HG03135 (cell line): ENCODE measurements around the gene FRMPD1.
"Not testable (repeated sequence)": the region's sequence is repeated elsewhere in the genome, so short reads cannot be mapped to it uniquely, and the experiment has no call there.

Experiments used
- ATAC-seq: cut with Tn5 transposase; IDR thresholded peaks from one replicate; pipeline ENCODE4 v1.9.1; 2021; ENCODE audit warnings: mild to moderate bottlenecking, moderate library complexity; ENCODE audit not compliant: unreplicated experiment

The FRMPD1 gene

DNA sequence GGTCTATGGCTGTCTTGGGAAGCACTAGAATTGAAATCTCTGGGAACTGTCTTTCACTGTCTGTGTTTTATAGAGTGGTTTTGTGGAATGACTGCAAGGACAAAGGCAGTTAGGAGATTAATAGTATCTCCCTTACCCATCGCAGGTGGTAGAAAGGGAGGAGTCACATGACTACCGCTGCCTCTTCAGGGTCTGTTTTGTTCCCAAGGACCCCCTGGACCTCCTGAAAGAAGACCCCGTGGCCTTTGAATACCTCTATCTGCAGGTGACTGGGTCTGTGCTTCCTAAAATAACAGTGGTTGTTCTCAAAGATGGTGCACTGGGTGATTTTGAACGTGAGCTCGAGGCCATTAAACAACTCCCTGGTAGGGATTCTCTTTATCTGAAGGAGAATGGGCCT, 80.1 kb downstream of the FRMPD1 start:
- ATAC-seq: no peak

DNA sequence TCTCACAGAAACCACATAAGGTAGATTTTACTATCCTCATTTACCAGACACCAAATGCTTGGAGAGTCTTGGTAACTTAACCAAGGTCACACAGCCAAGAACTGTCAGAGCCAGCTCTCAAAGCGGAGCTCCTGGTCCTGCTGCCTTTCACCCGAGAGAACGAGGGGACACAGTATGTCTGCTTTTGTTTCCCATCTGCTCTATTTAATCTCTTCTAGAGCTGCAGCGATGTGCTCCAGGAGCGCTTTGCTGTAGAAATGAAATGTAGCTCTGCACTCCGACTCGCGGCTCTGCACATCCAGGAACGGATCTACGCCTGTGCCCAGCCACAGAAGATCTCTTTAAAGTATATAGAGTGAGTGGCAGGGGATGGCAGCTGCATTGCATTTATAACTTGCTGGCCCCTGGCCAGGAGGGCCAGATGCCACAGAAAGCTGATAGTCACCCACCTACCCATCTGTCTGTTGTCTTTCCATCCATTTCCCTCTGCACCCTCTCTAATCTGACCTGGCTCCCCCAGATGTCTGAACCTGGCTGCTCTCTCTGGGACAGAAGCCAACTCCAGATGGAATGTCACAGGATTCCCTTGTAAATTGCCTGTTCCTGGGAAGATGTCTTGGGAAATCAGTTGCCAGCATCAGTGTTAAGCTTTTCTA, 81.5 kb downstream of the FRMPD1 start:
- no peak for ATAC-seq

DNA sequence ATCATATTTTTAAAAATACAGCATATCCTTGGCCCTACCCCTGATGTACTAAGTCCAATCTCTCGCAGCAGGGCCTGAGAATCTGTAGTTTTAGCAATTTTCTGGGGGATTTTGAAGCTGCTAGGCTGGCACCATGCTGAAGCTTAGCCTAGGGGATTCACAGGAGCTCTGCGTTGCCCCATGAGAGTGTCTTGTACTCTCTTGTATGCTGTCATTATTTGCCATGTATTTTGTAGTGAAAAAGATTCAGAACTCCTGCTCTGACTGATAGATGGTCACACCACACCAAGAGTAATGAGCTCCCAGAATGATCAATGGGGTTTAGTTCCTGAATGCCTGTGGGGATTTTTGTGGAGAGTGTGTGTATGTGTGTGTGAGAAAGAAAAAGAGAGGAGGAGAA, 82.2 kb downstream of the FRMPD1 start:
- no peak for ATAC-seq

DNA sequence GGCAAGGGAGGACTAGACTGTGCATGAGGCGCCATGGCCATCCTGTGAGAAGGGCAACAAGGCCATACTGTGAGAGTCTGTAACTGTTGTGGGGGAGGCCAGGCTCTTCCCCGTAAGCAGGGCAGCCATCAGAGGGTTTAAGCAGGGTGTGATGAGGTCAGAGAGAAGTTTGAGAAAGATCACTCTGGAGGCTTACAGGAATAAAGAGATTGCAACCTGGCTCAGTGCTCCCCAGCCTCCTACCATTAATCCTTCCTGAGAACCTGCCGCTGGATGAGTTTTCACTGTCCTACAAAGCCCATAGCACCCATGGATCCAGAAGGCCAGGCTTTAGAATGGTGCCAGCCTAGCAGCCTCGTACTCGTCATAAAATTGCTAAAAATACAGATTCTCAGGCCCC, 88.5 kb downstream of the FRMPD1 start:
- no peak for ATAC-seq

DNA sequence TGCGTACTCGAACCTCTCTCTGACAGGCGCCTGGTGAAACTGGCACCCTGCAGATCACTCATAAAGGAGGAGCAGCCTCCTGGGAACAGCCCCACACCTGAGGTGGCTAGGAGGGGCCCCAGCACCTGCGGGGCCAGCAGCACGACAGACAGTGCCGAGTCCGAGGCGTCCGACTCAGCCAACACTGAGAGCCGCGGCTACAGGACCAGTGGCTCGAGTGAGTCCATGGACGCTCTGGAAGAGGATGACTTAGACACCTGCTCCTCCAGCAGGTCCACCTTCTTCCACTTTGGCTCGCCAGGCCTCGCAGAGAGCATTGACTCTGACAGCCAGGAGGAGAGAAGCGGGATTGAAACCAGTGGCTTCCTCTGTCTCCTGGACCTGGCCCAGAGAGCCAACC, 89.4 kb downstream of the FRMPD1 start:
- no peak for ATAC-seq

DNA sequence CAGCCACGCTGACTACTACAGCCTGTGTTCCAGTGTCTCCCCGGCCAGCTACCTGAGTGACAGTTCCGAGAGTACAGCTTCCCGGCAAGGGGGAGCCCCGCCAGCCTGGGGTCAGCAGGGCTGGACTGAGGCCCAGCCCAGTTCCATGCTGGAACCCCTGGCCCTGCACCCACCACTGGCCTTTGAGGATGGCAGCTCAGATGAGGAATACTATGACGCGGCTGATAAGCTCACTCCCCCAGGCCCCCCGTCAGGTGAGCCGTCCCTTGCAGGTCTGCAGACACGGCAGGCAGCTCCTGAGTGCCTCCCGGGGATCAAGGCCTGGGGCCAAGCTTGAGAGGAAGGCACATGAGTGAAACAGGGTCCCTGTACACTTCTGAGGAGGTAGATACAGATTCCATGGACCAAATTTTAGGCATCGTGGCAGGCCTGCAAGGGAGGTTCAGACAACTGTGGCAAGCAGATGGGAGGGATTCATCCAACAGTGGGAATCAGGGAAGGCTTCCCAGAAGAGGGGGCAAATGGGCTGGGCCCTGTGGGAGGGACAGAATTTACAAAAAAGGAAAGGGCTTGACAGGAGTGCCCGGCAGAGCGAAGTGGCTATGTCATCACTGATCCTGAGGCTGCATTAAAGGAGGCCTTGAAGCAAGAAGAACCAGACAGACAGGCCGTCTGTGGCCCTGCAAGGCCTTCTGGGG, 90.0 kb downstream of the FRMPD1 start:
- no peak for ATAC-seq

DNA sequence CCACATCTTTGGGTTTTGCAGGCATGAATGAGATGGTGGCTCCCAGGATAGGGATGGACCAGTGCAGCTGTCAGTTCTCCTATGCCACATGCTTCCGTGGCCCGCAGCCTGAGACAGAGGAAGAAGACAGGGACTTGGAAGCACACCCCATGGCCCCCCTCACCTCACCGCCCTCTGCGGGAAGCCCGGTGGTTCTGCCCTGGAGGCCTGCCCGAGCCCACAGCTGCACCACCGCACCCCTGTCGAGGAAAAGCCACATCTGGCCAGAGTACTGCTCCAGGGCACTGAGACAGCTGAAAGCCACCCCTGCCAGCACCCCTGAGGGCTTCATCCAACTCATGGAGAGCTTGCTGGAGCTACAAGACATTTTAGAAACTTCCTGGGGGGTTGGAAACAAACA, 95.2 kb downstream of the FRMPD1 start:
- ATAC-seq: no peak

DNA sequence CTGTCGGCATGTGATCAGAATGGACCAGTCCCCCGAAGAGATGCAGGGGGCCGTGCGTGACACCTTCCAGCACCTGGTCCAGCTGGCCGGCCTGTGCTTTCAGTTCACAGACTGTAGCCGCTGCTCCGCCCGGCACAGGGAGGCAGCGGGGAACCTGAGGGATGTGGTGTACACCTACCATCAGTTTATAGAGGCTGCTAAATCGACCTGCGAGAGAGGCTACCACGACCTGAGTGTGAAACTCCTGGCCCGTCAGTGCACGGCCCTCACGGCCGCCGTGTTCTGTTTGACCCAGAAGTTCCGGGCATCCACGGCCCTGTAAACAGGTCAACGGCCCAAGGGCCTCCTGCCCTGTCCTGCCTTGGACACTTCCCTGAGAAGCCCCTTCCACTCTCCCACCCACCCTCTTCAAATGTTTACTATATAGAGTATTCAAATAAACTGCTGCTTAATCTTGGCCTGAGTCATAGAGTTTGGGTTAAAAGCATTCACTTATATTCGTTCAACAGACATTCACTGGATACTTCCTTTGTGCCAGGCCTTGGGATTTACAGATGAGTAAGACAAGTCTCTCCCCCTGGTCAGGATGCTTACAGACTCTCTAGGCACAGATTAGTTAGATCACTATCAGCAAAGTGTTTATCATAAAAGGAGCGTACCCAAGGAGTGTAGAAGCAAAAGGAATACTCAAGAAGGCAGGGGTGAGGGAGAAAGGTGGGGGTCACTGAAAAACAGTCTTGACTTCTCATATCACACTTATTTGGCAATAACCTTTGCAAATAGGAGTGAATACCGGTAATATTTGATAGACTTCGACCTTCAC, 95.9 kb downstream of the FRMPD1 start:
- no peak for ATAC-seq

DNA sequence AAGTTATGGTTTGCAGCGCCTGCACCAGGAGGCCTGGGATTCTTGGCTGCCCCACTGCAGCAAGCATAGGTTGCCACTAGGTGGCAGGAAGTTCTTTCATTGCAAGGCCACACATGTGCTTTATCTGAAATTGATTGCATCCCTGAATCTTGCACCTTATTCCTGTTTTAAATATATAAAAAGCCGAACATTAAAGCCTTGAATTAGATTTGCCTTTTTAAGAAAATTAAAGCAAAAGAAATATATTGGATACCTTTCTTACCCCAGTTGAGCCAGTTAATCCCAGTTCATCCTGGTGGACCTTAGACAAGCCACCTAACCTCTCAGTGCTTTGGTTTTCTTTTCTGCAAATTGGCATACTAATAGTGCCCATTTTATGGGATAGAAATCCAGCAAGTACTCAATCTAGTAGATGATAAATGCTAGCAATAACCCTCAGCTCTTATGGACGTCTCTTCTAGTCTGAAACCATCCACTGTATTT, 96.6 kb downstream of the FRMPD1 start:
- ATAC-seq: peak; percentile 75

DNA sequence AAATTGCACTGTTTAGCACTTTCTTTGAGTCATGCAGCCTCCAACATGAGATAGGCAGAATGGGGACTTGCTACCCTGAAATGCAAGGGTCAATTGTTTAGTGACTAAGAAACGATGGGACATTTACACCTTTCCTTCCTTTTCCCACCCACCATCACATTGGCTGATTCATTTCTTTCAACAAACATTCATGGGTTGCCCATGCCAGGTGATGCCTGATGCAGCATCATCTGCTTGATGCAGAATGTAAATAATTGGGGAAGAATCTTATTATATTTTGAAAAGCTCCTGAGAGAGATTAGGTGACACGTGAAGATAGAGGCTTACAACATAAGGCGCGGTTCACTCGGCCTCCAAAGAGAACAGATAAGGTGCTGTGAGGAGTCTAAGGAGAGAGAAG, 98.4 kb downstream of the FRMPD1 start:
- ATAC-seq: no peak

DNA sequence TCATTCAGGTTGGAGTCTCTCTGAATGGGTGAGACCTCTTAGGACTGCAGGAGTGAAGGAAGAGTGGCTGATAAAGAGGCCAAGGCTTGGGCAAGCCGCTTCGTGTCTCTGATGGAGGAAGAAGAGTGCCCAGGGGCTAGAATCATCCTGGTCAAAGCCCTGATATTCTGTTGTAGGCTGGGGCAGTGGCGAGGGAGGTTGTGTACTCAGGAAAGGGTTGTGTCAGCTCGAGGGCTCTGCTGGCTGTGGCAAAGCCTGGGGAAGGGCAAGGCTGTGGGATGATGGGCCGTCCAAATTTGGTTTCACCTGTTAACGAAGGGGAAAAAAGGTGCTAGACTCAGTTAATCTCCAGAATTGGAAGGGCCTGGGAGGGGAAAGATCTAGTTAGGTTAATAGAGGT, 100.4 kb downstream of the FRMPD1 start:
- no peak for ATAC-seq

DNA sequence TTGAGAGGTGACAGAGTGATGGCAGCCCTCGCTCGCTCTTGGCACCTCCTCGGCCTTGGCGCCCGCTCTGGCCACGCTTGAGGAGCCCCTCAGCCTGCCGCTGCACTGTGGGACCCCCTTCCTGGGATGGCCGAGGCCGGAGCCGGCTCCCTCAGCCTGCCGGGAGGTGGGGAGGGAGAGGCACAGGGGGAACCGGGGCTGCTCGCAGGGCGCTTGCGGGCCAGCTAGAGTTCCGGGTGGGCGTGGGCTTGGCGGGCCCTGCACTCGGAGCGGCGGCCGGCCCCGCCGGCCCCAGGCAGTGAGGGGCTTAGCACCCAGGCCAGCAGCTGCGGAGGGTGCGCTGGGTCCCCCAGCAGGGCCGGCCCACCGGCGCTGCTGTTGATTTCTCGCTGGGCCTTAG, 101.0 kb downstream of the FRMPD1 start:
- ATAC-seq: not testable (repeated sequence)

DNA sequence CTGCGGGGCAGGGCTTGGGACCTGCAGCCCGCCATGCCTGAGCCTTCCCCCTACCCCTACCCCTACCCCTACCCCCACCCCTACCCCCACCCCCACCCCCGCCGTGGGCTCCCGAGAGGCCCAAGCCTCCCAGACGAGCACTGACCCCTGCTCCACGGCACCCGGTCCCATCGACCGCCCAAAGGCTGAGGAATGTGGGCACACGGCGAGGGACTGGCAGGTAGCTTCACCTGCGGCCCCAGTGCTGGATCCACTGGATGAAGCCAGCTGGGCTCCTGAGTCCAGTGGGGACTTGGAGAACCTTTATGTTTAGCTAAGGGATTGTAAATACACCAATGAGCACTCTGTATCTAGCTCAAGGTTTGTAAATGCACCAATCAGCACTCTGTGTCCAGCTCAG, 101.4 kb downstream of the FRMPD1 start:
- ATAC-seq: not testable (repeated sequence)

DNA sequence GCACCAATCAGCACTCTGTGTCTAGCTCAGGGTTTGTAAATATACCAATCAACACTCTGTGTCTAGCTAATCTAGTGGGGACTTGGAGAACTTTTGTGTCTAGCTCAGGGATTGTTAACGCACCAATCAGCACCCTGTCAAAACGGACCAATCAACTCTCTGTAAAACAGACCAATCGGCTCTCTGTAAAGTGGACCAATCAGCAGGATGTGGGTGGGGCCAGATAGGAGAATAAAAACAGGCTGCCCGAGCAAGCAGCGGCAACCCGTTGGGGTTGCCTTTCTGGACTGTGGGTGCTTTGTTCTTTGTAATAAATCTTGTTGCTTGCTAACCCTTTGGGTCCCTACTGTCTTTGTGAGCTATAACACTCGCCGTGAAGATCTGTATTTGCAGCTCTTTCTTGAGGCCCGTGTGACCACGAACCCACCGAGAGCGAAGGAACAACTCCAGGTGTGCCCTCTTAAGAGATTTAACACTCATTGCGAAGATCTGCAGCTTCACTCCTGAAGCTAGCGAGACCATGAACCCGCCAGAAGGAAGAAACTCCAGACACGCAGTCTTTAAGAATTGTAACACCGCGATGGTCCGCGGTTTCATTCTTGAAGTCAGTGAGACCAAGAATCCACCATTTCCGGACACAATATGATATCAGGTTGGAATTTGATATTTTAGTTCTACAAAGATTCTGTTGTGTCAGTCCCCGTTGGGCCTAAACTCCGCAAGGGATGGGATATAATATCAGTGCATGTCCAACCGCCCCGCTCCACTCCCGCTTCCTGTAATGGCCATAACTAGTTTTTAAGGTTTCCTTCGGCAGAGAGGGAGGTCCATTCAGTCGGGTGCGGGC, 102.1 kb downstream of the FRMPD1 start:
- ATAC-seq: no peak

DNA sequence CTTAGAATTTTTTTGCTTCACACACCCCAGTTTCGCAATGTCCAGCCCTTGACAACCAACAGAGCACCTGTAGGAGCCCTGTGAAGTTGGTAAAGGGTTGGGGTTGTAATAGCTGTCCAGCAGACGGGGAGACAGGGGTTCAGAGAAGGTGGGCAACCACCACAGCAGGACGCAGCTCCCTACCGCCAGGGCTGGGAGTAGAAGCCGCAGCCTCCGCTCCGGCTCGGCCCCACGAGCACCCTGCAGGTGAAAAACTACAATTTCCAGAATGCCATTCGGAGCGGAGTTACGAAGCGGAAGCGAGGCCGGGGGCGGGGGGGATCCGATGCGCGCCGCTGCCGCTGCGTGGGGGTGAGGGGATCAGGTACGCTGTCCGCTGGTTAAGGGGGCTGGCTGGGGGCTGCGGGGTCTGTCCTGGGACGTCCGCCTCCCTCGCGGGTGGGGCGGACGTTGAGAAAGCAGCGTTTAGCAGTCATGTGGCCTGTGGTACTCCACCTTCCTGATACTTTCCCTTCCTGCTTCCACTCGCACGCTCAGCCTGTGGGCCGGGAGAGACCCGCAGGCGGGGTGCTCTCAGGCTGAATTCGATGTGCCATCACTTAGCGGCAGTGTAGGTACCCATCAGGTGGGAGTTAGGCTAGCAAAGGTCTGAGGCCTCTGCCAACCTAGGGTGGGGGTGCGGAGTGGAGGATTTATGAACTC, 102.9 kb downstream of the FRMPD1 start, which contains the start of gene TRMT10B:
Gene TRMT10B (plus strand): TSS at position 317 of the 702 bp plus-strand sequence. CDS start 8,127 bp downstream, outside the sequence.
- peak; percentile 90 for ATAC-seq

DNA sequence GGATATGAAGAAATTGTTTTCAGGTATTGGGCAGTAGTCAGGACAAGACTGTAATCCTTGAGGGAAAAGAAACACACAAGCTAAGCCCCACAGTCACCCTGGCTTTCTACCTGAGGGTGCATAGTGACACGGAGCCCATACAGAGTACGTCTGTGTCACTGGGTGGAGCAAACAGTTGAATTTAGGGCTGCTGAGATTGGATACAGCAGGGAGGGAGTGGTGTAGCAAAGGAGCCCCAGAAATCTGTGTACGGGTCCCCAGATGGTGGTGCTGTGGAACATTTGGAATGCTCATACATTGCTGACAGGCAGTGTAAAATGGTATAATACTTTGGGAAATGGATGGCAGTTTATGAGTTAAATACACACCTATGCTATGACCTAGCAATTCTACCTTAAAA, 108.0 kb downstream of the FRMPD1 start:
- ATAC-seq: no peak

DNA sequence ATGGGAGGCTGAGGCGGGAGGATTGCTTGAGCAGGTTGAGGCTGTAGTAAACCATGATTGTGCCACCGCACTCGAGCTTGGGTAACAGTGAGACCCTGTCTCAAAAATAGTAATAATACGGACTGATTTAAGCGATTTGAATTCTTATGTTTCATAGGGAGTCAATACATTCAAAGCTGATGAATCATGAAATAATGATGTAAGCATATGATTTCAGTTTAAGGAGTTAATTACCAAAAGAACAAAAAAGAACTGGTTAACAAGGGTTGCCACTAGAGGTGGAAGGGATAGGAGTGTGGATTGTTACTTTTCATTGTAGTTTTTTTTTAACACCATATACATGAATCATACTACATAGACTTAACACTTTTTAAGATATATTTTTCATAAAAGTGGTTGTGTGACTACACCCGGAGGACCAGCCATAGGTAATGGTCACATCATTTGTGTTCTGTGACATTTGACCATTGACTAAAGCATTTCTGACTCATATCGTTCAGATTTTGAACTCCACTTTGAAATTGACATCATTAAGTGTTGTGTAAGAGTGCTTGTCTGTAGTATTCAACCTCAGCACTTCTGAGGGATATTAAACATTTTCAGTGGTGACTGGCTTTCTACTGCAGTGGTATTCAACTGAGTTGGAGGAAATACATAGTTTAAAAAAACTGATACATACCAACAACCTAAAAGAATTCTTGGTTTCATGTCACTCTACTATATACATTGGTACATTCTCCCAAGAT, 109.8 kb downstream of the FRMPD1 start:
- no peak for ATAC-seq

DNA sequence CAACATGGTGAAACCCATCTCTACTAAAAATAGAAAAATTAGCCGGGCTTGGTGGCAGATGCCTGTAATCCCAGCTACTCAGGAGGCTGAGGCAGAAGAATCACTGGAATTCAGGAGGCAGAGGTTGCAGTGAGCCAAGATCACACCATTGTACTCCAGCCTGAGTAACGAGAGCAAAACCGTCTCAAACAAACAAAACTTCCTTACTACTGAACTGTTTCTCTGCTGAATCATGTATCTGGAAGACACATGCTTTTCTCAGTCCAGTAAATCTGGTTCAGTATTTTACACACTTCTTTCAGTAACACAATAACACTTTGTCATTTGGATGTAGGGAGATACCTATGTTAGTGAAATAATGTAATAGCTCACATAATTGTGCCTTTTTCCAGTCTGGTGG, 110.8 kb downstream of the FRMPD1 start:
- no peak for ATAC-seq

DNA sequence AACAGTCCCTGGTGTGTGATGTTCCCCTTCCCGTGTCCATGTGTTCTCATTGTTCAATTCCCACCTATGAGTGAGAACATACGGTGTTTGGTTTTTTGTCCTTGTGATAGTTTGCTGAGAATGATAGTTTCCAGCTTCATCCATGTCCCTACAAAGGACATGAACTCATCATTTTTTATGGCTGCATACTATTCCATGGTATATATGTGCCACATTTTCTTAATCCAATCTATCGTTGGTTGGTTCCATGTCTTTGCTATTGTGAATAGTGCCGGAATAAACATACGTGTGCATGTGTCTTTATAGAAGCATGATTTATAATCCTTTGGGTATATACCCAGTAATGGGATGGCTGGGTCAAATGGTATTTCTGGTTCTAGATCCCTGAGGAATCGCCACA, 114.5 kb downstream of the FRMPD1 start:
- not testable (repeated sequence) for ATAC-seq
